Liver (tissue), 9 donors: ENCODE results near the gene KNDC1. TPM values are rescaled to one million over a fixed set of nuclear protein-coding genes. Genes with fewer than 3 reads are reported as not detected.

Experiments used
- DNase-seq: peaks from one replicate; pipeline ENCODE4 v3.0.0-alpha.2; 2017; ENCODE audit warnings: low spot score
- H3K27ac ChIP-seq, 2 donors: one replicate each; pipeline ENCODE4 v1.7.0; 2013; ENCODE audit warnings: inconsistent platforms in 2 of 2, low read length in 2 of 2, control low read depth in 1 of 2, low read depth in 1 of 2, mild to moderate bottlenecking in 1 of 2
- H3K27me3 ChIP-seq, 4 donors: one replicate each; pipeline versions ENCODE4 v1.6.1 to v1.7.0; 2013; ENCODE audit warnings: low read length in 3 of 4, inconsistent platforms in 1 of 4, mild to moderate bottlenecking in 1 of 4, moderate library complexity in 1 of 4; ENCODE audit not compliant: control insufficient read depth in 4 of 4, insufficient read depth in 4 of 4
- H3K36me3 ChIP-seq, 4 donors: one replicate each; pipeline versions ENCODE4 v1.6.1 to v1.7.0; 2013; ENCODE audit warnings: low read length in 3 of 4, mild to moderate bottlenecking in 3 of 4, low read depth in 1 of 4, moderate library complexity in 1 of 4; ENCODE audit not compliant: control insufficient read depth in 4 of 4, insufficient read depth in 3 of 4
- H3K4me1 ChIP-seq, 4 donors: one replicate each; pipeline versions ENCODE4 v1.6.1 to v1.7.0; 2013; ENCODE audit warnings: low read length in 3 of 4, mild to moderate bottlenecking in 3 of 4, moderate library complexity in 1 of 4; ENCODE audit not compliant: control insufficient read depth in 4 of 4, insufficient read depth in 4 of 4
- H3K4me3 ChIP-seq, 3 donors: one replicate each; pipeline versions ENCODE4 v1.6.1 to v1.7.0; 2013; ENCODE audit warnings: low read length in 3 of 3, control low read depth in 1 of 3, low read depth in 1 of 3, mild to moderate bottlenecking in 1 of 3
- H3K9ac ChIP-seq, 2 donors: one replicate each; pipeline ENCODE4 v1.7.0; 2013; ENCODE audit warnings: low read length in 2 of 2, mild to moderate bottlenecking in 2 of 2, moderate library complexity in 2 of 2, control low read depth in 1 of 2, low read depth in 1 of 2
- H3K9me3 ChIP-seq, 4 donors: one replicate each; pipeline versions ENCODE4 v1.6.1 to v1.7.0; 2013; ENCODE audit warnings: low read length in 3 of 4; ENCODE audit not compliant: control insufficient read depth in 4 of 4
- EGR1 ChIP-seq, 2 donors: IDR thresholded peaks; 2 replicates each; pipeline ENCODE4 v1.6.1; 2016 to 2018; ENCODE audit warnings: antibody characterized with exemption in 2 of 2, low read depth in 2 of 2
- FOXA1 ChIP-seq: IDR thresholded peaks from 2 replicates; pipeline ENCODE4 v1.6.1; 2016; ENCODE audit warnings: antibody characterized with exemption
- FOXA2 ChIP-seq: IDR thresholded peaks from 2 replicates; pipeline ENCODE4 v1.6.1; 2016; ENCODE audit warnings: antibody characterized with exemption
- GABPA ChIP-seq, 2 donors: IDR thresholded peaks in 1 of 2; conservative IDR thresholded peaks in 1 of 2; 2 replicates each; pipeline ENCODE4 v1.6.1; 2016; ENCODE audit warnings: antibody characterized with exemption in 2 of 2, mild to moderate bottlenecking in 1 of 2, moderate library complexity in 1 of 2
- HNF4A ChIP-seq, 2 donors: conservative IDR thresholded peaks; 2 replicates each; pipeline ENCODE4 v1.6.1; 2016; ENCODE audit warnings: antibody characterized with exemption in 2 of 2, mild to moderate bottlenecking in 2 of 2
- HNF4G ChIP-seq: IDR thresholded peaks from 2 replicates; pipeline ENCODE4 v1.6.1; 2016; ENCODE audit warnings: antibody characterized with exemption
- JUND ChIP-seq, 2 donors: IDR thresholded peaks; 2 replicates each; pipeline ENCODE4 v1.6.1; 2016; ENCODE audit warnings: antibody characterized with exemption in 2 of 2
- NR2F2 ChIP-seq: IDR thresholded peaks from 2 replicates; pipeline ENCODE4 v1.6.1; 2016; ENCODE audit warnings: antibody characterized with exemption
- RAD21 ChIP-seq, 2 donors: IDR thresholded peaks; 2 replicates each; pipeline ENCODE4 v1.6.1; 2016; ENCODE audit warnings: antibody characterized with exemption in 2 of 2, mild to moderate bottlenecking in 2 of 2
- REST ChIP-seq: IDR thresholded peaks from 2 replicates; pipeline ENCODE4 v1.6.1; 2016; ENCODE audit warnings: antibody characterized with exemption, mild to moderate bottlenecking
- RXRA ChIP-seq, 2 donors: IDR thresholded peaks; 2 replicates each; pipeline ENCODE4 v1.6.1; 2017 to 2018; ENCODE audit warnings: antibody characterized with exemption in 2 of 2, mild to moderate bottlenecking in 1 of 2
- SP1 ChIP-seq: IDR thresholded peaks from 2 replicates; pipeline ENCODE4 v1.6.1; 2018; ENCODE audit warnings: antibody characterized with exemption, mild to moderate bottlenecking
- TAF1 ChIP-seq: conservative IDR thresholded peaks from 2 replicates; pipeline ENCODE4 v1.6.1; 2016; ENCODE audit warnings: antibody characterized with exemption, mild to moderate bottlenecking
- YY1 ChIP-seq: IDR thresholded peaks from 2 replicates; pipeline ENCODE4 v1.6.1; 2016; ENCODE audit warnings: antibody characterized with exemption, mild to moderate bottlenecking
- WGBS: extraction: QIAGEN DNeasy Blood & Tissue Kit; methylation state at CpG from one replicate; pipeline ENCODE4 v1.1.7; 2013; 5-methylcytosine and 5-hydroxymethylcytosine counted together
- polyA plus RNA-seq, 2 donors: library from polyadenylated mRNA; stranded (reverse) in 1 of 2; unstranded in 1 of 2; fragments of 200-250 nt in 1 of 2; fragments of >200 nt in 1 of 2; fragmentation: Nextera tagmentation in 1 of 2; extraction: Ambion mirVana in 1 of 2; gene quantifications; one replicate each; pipeline versions ENCODE4 v1.2.1 to v1.2.3, GENCODE V29; 2013 to 2015
- total RNA-seq, 2 donors: library from RNA; depleted of rRNA; stranded (reverse); fragments of >200 nt; gene quantifications; one replicate each; pipeline ENCODE4 v1.2.3, GENCODE V29; 2014
- TF ChIP-seq, protein P1 (sequence below): IDR thresholded peaks from 2 replicates; pipeline ENCODE4 v1.6.1; 2016; ENCODE audit warnings: antibody characterized with exemption
- TF ChIP-seq, protein P2 (sequence below): IDR thresholded peaks from 2 replicates; pipeline ENCODE4 v1.6.1; 2016; ENCODE audit warnings: antibody characterized with exemption
- TF ChIP-seq, protein P3 (sequence below): fragments of 150-350 bp; IDR thresholded peaks from 2 replicates; pipeline ENCODE4 v1.5.1; 2017; ENCODE audit warnings: improper control_type of control experiment, low read depth, low read length; ENCODE audit not compliant: missing input control
- TF ChIP-seq, protein P4 (sequence below): IDR thresholded peaks from 2 replicates; pipeline ENCODE4 v1.6.1; 2016; ENCODE audit warnings: antibody characterized with exemption
- donor health status: healthy.
- donor health status: healthy.
- donor health status: healthy.
- donor health status: healthy.
- donor health status: healthy.

The KNDC1 gene
- total and polyA plus RNA-seq, 4 donors: 0.53 to 12.9 (median 4.3) TPM

DNA sequence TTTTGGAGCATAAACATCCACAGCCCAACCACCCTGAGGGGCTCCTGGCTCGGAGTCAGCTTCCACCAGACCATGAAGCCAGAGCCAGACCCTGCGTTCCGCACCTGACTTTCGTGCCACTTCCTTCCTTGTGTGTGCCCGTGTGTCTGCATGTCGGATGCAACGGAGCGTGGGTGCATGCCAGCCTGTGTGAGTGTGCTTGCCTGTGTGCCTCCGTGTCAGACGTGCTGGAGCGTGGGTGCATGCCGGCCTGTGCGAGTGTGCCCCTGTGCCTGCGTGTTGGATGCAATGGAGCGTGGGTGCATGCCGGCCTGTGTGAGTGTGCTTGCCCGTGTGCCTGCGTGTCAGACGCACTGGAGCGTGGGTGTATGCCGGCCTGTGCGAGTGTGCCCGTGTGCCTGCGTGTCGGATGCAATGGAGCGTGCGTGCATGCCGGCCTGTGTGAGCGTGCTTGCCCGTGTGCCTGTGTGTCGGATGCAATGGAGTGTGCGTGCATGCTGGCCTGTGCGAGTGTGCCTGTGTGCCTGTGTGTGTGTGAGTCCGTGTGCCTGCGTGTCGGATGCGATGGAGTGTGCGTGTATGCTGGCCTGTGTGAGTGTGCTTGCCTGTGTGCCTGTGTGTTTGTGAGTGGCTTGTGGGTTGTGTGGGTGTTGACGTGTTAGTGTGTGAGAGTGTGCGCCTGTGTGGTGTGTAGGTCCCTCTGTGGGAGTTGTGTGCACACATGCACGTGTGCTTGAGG is 28.1 kb upstream of the KNDC1 start:
- DNase-seq: no peak
- no peak for TF ChIP-seq YY1
- TF ChIP-seq, protein P1, sequence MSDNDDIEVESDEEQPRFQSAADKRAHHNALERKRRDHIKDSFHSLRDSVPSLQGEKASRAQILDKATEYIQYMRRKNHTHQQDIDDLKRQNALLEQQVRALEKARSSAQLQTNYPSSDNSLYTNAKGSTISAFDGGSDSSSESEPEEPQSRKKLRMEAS: no peak
- no peak for TF ChIP-seq TAF1
- TF ChIP-seq, protein P2, sequence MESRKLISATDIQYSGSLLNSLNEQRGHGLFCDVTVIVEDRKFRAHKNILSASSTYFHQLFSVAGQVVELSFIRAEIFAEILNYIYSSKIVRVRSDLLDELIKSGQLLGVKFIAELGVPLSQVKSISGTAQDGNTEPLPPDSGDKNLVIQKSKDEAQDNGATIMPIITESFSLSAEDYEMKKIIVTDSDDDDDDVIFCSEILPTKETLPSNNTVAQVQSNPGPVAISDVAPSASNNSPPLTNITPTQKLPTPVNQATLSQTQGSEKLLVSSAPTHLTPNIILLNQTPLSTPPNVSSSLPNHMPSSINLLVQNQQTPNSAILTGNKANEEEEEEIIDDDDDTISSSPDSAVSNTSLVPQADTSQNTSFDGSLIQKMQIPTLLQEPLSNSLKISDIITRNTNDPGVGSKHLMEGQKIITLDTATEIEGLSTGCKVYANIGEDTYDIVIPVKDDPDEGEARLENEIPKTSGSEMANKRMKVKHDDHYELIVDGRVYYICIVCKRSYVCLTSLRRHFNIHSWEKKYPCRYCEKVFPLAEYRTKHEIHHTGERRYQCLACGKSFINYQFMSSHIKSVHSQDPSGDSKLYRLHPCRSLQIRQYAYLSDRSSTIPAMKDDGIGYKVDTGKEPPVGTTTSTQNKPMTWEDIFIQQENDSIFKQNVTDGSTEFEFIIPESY: no peak
- TF ChIP-seq GABPA (IDR thresholded peaks at IDR 0.05 in 1 of 2, conservative IDR thresholded peaks at IDR 0.05 in 1 of 2): no peak
- TF ChIP-seq FOXA2: no peak
- no peak for TF ChIP-seq SP1
- TF ChIP-seq, protein P3, sequence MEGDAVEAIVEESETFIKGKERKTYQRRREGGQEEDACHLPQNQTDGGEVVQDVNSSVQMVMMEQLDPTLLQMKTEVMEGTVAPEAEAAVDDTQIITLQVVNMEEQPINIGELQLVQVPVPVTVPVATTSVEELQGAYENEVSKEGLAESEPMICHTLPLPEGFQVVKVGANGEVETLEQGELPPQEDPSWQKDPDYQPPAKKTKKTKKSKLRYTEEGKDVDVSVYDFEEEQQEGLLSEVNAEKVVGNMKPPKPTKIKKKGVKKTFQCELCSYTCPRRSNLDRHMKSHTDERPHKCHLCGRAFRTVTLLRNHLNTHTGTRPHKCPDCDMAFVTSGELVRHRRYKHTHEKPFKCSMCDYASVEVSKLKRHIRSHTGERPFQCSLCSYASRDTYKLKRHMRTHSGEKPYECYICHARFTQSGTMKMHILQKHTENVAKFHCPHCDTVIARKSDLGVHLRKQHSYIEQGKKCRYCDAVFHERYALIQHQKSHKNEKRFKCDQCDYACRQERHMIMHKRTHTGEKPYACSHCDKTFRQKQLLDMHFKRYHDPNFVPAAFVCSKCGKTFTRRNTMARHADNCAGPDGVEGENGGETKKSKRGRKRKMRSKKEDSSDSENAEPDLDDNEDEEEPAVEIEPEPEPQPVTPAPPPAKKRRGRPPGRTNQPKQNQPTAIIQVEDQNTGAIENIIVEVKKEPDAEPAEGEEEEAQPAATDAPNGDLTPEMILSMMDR: no peak
- no peak for TF ChIP-seq RAD21 (IDR thresholded peaks at IDR 0.05)
- TF ChIP-seq JUND (IDR thresholded peaks at IDR 0.05): no peak
- WGBS: 88% methylated on average over 41 of the region's 41 CpGs

GRCh38 chr10:133132473-133133291 is 27.3 kb upstream of the KNDC1 start:
- Histone ChIP-seq H3K27me3 (no peaks in the 10 kb centered on the region), H3K27ac (no peak overlapping the region), H3K9me3 (no peaks in the 10 kb centered on the region), H3K4me1 (no peaks in the 10 kb centered on the region), H3K9ac (no peak overlapping the region), H3K4me3 (no peak overlapping the region), H3K36me3 (no peaks in the 10 kb centered on the region)
- WGBS: 88% methylated on average over 26 of the region's 26 CpGs
- no peak for DNase-seq
- TF ChIP-seq, protein P1: no peak
- TF ChIP-seq RXRA (IDR thresholded peaks at IDR 0.05) (no peak), HNF4A (conservative IDR thresholded peaks at IDR 0.05) (no peak), SP1 (no peak), RAD21 (IDR thresholded peaks at IDR 0.05) (no peak), FOXA2 (no peak), NR2F2 (no peak), FOXA1 (no peak), JUND (IDR thresholded peaks at IDR 0.05) (no peak), HNF4G (no peak), EGR1 (IDR thresholded peaks at IDR 0.05; ENCODE audit: low read depth in 2 of 2) (no peak), YY1 (no peak), TAF1 (no peak), GABPA (IDR thresholded peaks at IDR 0.05 in 1 of 2, conservative IDR thresholded peaks at IDR 0.05 in 1 of 2) (no peak), REST (no peak)
- TF ChIP-seq, protein P2: no peak
- TF ChIP-seq, protein P4, sequence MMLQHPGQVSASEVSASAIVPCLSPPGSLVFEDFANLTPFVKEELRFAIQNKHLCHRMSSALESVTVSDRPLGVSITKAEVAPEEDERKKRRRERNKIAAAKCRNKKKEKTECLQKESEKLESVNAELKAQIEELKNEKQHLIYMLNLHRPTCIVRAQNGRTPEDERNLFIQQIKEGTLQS: no peak

More for the DNA sequence above, 28.1 kb upstream of the KNDC1 start:
- Histone ChIP-seq H3K27me3 (no peaks in the 10 kb centered on the region), H3K36me3 (no peaks in the 10 kb centered on the region), H3K9ac (no peak overlapping the region), H3K27ac (no peak overlapping the region), H3K4me3 (no peak overlapping the region), H3K4me1 (no peaks in the 10 kb centered on the region), H3K9me3 (no peaks in the 10 kb centered on the region)
